Activated naive CD4-positive, alpha-beta T cell treated with anti-CD3 and anti-CD28 coated beads, Interleukin-2, amount 50 U/mL, for 16 hours (primary cell): ENCODE data around the gene LMO7.

ENCODE experiments used
- DNase-seq: peaks from one replicate; pipeline ENCODE4 v3.0.0-alpha.2; 2020

LMO7 gene

DNA sequence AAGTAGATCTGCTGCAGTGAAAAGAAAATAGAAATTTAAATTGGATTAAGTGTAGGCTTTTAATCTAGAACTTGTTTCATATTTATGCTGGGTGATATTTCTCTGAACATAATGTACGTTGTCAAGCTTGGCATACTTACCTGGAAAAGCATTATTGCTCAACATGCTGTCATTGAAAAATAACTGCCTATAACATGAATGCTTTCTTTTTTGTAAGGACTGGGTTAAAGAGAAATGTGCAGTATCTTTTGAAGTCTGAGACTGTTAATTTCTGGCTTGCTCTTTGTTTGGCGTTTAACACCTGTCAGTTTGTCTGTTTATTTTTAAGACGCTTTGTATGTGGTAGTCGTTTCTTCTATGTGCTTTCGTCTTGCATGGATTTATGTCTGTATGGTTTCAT lies 175.2 kb downstream of the LMO7 start:
- DNase-seq, result no peak

DNA sequence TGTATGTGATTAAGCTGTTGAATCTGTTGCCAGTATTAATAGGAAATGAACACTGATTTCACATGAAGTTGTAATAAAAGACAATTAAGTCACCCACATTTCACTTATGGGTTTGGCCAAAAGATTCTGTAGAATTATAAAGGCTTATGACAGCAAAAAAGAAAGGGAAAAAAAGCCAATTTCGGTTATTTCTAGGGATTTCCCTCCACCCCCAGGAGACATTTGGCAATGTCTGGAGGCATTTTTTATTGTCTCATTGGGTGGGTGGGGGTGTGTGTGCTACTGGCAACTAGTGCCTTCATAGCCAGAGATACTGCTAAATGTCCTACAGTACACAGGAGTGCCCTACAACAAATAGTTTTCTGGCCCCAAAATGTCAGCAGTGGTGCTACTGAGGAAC lies 175.7 kb downstream of the LMO7 start:
- no peak for DNase-seq

DNA sequence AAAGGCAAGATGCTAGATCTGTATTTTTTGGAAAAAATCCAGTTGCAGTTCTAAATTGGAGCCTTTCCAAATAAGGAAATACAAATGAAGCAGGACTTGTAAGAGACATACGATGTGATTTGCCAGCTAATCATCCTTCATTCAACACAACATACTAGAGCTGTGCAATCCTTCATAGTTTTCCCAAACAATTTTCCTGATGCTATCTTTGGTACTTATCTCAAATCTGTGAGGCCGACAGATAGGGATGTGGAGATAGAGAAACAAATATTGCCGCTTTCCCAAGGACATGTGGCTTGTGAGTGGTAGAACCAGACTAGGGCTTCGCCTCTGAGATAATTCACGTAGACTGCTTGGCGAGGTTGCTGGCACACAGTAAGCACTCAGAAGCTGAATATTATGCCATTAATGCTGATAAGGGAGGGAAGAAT lies 176.6 kb downstream of the LMO7 start:
- no peak for DNase-seq

DNA sequence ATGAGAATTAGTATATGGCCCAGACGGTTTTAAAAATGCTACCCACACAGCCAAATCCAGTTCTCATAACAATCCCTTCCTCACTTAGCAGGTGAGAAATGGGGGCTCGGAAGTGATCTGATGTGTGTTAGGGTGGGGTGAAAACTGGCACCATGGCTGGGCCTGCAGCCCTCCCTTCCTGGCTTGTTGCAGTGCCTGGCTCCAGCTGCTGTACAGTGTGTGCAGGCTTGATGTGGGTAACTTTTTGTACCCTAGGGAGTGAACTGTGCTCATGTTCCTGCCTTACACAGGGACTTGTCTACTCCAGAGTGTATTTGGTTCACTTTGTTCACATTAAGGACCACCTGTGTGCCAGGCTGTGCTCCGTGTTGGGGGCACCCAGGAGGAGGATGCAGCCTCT lies 177.2 kb downstream of the LMO7 start:
- no peak for DNase-seq

DNA sequence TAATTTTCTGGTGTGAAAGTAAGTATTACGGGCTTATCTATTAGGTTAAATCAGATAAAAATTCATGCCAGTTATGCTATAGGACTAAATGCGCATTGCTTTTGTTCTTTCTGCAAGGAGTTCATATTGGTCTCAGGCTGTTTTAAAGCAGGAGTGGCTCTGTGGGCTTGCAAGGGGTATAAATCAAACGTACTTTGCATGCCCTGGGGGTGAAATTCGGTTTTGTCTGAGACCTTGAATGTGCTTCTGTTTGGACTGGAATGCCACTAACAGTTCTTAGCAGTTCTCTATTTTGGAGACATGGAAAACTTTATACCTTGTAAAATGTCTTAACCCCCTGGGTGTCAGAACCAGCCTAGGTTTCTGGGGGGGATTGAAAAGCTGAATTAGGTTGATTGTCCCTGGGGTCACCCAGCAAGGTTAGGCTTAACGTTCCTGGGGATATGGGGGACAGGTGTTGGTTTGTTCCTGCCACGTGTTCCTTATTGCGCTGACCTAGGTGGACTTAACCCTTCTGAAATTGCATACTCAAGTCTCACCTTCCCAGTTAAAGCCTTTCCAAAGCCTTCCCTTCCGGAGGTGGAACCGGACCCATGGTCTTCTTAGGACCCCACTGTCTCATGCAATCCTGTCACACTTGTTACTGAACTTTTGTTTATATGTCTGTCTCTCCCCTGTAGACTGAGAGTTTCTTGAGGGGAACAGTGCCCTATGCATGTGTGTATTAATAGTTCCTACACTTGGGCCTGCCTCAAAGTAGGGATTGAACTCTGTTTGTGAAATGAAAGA lies 182.2 kb downstream of the LMO7 start:
- no peak for DNase-seq

DNA sequence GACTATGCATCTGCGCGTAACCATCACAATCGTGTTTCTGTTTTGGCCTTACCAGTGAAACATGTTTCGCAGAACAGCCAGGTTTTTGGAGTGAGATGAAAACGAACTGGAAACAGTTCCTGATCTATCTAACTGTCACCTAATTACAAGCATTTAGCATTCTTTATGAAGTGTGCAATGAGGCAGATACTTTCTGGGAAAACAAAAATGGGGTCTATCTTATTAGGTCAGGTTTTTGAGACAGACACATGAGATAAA lies 182.8 kb downstream of the LMO7 start:
- DNase-seq, result no peak

DNA sequence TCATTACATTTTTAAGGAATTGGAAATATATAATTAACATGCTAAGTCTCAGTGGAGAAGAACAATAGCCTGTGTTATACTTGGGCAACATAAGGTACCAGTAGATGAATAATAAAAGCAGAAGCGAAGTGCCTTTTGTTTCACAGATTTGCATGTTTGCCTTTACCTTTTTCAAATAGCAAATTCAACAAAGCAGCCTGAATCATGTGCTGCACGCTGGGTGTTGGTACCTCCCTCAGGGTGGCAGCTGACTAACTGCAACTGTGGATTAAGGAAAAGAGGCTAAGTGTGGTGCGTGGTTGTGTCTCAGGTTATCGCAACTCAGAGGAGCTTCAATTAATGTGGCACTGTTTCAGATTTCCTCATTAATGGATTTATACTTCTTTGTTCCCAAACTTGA lies 189.0 kb downstream of the LMO7 start:
- DNase-seq, result no peak

DNA sequence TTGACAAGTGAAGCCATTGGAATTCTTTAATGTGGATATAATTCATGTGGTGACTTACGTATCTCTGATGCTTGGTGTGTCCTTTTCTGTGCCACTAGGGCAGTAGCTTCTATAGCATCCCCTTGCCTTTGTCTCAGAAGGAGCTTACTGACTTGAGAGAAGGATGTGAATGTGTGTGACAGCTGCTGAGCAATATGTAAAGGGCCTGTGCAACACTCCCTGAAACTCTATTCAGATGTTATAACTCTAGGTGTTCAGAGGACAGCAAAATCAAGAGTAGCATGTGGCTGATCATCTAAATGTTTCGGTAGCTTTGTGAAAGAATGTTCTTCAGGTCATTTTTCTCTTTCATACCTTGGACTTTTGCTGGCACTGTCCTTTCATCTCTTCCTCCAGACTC lies 189.5 kb downstream of the LMO7 start:
- DNase-seq, result no peak

DNA sequence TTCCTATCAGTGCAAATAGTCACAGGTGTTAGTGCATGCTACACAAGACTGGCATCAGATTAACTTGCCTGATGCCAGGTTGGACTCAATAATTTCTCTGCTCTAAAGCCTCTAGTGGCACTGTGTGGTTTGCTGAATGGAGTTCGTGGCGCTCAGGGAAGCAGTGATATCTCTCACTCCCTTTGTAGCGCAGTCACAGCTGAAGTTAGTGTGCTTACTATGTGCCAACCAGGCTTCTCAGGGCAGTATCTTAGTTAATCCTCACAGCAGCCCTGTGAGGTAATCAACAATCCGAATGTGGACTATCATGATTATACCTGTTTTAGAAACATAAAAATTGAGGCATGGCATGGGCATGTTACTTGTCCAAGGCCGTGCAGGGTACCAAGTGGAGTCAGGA lies 190.3 kb downstream of the LMO7 start:
- DNase-seq, result no peak

DNA sequence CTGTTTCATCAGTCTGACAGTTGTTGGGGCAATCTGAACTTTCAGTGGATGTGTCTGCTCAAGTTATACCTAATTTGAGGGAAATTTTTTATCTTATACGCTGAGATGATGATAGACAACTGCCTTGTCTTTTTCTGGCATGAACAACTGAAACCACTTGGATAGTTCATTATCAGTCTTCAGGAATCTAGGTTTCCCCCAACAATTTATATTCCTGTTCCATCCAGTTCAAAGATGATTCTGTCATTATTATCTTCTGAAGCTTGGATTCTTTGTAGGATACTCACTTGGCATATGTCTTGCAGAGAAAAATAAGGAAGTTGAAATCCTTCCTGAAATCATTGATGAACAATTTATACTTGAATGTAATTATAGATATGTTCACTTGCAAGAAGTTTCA lies 193.7 kb downstream of the LMO7 start:
- no peak for DNase-seq

DNA sequence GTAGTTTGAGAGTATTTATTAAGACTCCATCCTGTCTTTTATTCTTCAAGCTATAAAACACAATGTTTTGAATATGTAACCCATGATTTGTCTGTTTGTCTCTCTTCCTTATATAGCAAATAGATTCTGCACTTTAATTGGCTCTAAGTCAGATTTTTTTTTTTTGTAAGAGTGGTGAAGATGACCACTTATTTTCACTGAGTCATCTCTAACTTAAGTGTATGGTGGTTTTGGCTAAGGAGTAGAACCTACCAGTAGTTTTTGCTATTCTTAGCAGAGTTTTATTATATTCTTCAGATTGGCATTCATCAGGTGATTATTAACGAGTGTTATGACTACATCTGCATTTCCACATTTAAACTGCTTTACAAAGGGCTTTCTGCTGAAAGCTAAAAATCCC lies 194.7 kb downstream of the LMO7 start:
- DNase-seq, result no peak

DNA sequence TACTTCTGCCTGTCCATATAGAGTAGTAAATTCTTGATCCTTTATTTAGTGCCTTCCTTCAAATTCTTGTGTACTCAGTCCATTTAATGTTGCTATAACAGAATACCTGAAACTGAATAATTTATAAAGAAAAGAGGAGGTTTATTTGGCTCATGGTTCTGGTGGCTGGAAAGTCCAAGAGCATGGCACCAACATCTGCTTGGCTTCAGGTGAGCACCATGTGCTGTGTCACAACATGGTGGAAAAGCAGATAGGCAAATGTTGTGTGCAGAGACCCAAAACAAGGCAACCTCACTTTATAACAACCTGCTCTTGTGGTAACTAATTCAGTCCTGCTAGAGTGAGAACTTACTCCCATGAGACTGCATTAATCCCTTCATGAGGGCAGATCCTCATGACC lies 195.3 kb downstream of the LMO7 start:
- DNase-seq, result no peak

DNA sequence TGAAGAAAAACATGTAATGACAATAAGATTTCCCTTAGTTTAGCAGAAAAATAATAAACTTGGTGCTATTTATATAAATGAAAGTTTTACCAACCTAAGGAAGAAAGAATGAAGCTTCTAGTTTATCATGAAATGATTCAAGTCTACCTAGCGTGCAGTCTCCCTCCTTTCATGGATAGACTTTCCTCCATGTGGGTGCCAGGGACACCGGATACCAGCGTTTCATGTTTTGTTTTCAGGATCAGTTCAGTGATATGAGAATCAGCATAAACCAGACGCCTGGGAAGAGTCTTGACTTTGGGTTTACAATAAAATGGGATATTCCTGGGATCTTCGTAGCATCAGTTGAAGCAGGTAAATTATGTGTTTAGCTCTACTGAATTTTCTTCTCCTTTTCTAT lies 196.7 kb downstream of the LMO7 start:
- DNase-seq, result no peak

DNA sequence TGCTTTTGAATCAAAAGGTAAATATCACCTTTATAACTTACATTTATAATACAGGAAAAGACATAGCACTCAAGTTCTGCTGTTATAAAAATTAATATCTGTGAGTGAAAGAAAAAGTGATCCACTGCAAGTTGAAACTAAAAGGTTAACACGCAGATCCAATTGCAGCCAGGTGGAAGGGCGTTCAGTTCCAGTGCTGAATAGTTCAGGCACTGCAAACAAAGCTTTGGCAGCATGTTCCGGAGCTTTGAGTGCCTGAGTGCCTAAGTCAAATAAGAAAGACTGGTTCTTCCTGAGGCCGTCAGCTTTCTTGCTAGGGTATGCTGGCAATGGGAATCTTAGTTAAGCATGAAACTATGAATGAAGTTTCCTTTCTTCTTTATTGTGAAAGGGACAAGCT lies 200.3 kb downstream of the LMO7 start:
- DNase-seq, result no peak

DNA sequence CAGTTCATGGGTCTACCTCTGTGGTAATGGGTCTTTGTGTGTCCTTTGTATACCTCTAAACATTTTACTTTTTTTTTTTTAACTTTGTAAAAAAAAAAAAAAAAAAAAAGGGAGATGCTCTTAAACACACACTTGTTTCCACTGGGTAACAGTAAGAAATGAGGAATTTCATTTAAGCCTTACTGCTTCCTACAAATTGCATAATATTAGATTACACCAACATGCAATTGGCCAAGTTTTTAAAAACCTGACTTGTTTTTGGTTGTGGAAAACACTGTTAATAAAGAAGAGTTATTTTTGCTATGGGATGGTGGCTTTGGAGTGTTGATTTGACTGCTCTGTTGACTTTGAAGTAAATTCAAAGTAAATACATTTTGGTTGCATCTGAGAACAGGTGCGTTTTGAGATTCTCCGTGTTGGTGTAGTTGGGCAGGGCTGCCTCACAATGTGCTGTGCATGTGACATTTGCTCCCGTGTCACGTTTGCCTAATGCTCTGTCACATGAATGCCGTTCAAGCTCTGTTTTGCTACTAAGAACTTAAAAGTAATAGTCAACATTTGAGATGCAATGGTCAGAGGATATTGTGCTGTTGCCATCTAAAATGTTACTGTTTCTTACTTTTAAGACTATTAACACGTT lies 202.4 kb downstream of the LMO7 start:
- no peak for DNase-seq

DNA sequence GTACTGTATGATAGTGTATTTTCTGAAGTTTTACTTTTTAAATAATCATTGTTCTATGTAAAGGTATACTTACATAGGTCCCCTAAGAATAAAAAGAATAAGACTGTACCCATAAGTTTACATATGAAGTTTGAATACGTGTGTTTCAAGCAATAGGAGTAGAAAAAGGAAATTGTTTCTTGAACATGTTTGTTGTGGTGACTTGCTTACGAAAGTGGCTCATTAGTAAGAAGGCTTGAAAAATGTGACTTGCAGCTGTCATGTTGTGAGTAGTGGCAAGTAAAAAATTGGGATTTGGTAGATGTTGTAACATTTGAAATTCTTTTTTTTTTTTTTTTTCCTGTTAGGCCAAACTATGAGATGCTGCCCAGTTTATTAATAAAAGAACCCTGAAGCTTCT lies 203.3 kb downstream of the LMO7 start:
- no peak for DNase-seq

DNA sequence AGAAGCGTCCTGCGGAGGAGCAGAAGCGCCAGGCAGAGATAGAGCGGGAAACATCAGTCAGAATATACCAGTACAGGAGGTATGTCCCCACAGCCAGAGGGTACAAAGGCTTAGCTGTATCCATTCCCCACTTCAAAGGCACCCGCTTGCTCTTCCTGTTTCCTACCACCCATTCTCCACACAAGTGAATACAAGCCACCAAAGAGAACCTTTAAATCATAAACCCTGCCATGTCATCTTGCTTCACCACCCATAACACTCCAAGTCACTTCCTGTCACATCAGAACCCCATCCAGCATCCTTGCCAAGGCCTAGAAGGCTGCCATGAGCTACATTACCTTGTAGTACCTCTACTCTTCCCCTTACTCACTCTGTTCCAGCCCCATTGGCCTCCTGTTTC lies 205.8 kb downstream of the LMO7 start:
- DNase-seq, result no peak

DNA sequence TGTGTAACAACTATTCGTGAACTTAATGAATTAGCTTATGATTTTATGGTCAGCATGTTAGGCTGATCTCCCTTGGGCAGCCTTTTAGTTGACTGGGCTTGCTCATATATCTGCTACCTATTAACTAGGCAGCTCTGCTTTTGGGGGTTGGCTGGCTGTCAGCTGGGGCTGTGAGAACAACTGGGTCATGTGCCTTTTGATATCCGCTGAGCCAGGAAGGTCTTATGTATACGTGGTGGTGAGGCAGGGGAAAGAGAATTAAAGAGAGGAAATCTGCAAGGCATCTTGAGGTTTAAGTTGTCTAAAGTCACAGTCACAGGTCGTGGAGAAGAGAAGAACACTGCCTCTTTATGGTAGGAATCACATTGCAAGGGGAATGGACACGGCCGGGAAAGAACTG lies 206.9 kb downstream of the LMO7 start:
- DNase-seq, result no peak

DNA sequence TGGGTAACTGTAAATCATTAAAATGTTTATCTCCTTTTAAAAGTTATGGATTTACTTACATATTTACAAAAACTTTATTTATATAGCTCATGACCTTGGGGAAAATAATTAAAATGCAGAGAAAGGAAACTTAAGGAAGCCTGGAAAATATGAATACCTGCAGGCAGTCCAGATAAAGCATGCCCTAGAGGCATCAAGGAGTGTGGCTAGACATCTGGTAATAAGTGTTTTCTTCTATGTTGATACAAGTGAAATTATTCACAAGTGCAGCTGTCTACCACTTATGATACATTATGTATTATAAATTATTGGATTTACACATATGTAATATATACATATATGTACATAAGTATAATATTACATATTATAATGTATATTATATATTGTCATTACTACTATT lies 207.9 kb downstream of the LMO7 start:
- DNase-seq, result no peak

DNA sequence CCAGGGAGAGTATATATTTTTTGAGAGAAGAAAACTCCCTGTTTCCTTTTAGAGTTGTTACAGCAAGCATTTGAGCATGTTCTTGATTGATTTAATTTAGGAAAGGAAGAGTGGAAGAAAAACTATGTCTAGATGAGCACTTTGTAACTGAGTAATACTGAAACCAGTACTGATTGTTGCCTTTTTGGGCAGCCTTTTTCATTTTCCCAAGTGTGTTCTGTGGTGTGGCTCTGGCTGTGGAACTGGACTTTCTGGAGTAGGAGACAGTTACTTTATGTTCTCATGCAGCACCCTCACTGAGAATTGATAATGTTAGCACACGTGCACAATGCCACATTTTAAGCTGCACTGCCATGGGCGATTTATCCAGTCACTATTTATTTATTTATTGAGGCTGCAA lies 211.5 kb downstream of the LMO7 start:
- no peak for DNase-seq

DNA sequence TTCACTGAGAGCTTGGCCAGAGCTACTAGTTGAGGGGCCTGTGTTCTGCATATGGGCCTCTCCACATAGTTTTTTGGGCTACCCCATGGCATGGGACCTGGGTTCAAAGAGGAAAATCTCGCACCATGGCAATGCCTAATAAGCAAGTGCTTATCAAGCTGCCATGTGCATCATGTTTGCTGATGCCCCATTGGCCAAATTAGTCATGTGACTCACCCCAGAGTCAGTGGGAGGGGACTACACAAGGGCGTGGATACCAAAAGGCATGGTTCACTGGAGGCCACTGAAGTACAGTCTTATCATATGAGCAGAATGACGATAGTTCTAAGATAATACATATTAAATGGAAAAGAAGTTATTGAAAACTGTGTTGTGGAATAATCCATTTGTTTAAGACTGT lies 214.8 kb downstream of the LMO7 start:
- no peak for DNase-seq

DNA sequence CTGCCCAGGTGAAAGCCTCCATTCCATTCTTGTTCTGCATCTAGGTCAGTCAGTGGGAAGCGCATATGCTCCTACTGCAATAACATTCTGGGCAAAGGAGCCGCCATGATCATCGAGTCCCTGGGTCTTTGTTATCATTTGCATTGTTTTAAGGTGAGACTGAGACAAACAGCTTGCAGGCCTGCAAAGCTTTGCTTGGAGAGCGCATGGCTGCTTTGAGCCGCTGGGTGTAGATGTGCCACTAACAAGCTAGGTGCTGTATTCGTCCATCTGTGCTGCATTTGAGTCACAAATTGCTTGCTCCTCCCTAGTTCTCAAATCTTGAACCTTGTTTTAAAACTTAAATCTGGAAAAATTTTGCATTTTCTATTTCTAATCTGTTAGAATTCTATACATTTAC lies 219.1 kb downstream of the LMO7 start:
- no peak for DNase-seq

DNA sequence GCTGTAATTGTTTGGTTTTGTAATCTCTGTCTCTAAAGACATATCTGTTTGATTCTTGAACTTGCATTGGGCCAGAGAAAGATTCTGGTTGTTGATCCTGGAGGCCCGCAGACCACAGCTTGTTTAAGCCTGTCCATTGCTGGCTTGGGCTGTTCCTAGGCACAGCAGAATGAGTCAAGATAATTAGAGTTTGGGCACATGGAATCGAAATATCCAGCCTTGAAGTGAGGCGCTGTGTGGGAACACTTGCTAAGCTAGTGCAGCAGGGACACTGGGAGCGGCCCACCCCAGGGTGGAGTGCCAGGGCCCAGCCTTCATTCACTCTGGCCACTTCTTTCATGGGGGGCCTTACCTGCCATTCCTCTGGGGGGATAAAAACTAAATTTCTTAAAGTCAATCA lies 219.7 kb downstream of the LMO7 start:
- DNase-seq, result no peak

DNA sequence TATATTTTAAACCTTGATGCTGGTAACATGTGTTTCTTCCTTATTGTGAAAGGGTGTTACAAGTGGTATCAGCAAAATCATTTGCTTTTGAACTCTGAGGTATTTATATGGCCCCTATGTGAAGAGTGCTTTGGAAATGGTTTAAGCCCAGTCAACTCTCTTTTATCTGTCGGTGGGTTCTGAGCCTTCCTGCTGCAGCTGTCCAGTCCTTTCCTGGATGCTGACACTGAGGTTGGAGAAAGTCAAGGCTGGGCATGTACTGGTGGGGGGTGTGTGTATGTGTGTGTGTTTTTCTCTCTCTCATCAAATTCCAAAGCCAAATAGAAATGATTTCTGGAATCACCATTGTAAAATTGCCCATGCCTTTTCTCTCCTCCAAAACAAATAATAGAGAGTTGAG lies 221.2 kb downstream of the LMO7 start:
- no peak for DNase-seq

DNA sequence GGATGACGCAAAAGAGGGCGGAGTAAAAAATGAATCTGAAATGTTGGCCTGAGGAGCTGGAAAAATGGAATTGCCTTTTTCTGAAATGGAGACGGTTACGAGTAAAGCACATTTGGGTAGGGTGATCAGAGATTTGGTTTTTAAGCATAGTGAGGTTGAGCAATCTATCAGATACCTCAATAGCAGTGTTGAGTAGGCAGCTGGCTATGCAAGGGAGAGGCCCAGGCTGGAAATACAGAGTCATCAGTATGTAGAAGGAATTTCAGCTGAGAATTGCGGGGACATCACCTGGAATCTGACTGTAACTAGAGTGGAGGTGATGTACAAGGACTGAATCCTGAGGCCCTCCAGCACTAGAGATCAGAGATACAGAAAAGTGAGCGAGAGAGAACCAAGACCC lies 224.8 kb downstream of the LMO7 start:
- no peak for DNase-seq
